ENCODE data around the gene NBL1.

DNA sequence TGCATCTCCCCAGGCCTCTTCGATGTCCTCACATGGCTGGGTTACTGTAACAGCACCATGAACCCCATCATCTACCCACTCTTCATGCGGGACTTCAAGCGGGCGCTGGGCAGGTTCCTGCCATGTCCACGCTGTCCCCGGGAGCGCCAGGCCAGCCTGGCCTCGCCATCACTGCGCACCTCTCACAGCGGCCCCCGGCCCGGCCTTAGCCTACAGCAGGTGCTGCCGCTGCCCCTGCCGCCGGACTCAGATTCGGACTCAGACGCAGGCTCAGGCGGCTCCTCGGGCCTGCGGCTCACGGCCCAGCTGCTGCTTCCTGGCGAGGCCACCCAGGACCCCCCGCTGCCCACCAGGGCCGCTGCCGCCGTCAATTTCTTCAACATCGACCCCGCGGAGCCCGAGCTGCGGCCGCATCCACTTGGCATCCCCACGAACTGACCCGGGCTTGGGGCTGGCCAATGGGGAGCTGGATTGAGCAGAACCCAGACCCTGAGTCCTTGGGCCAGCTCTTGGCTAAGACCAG, 34.9 kb downstream of the NBL1 start:
- TF ChIP-seq, protein P1, sequence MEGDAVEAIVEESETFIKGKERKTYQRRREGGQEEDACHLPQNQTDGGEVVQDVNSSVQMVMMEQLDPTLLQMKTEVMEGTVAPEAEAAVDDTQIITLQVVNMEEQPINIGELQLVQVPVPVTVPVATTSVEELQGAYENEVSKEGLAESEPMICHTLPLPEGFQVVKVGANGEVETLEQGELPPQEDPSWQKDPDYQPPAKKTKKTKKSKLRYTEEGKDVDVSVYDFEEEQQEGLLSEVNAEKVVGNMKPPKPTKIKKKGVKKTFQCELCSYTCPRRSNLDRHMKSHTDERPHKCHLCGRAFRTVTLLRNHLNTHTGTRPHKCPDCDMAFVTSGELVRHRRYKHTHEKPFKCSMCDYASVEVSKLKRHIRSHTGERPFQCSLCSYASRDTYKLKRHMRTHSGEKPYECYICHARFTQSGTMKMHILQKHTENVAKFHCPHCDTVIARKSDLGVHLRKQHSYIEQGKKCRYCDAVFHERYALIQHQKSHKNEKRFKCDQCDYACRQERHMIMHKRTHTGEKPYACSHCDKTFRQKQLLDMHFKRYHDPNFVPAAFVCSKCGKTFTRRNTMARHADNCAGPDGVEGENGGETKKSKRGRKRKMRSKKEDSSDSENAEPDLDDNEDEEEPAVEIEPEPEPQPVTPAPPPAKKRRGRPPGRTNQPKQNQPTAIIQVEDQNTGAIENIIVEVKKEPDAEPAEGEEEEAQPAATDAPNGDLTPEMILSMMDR (IDR thresholded peaks at IDR 0.05; ENCODE audit: low read length), result no peak
- TF ChIP-seq EZH2phosphoT487 (IDR thresholded peaks at IDR 0.05; ENCODE audit: low read length) (no peak), EZH2 (optimal IDR thresholded peaks at IDR 0.05; ENCODE audit: low read depth, low read length) (no peak)
